Colonic mucosa (tissue), 4 donors: ENCODE measurements around the gene KIF26A. TPM values are rescaled to one million over a fixed set of nuclear protein-coding genes. Genes with fewer than 3 reads are reported as not detected.
A peak's percentile ranks its signal among the peaks of the same experiment; 100 is the strongest.

Experiments
- DNase-seq: peaks from one replicate; pipeline ENCODE4 v3.0.0-alpha.2; 2020
- H3K27ac ChIP-seq: fragments of 200-600 bp; one replicate; pipeline ENCODE4 v1.8.0; 2021
- H3K27me3 ChIP-seq: fragments of 200-600 bp; one replicate; pipeline ENCODE4 v1.8.0; 2021
- H3K36me3 ChIP-seq: fragments of 200-600 bp; one replicate; pipeline ENCODE4 v1.8.0; 2021
- H3K4me1 ChIP-seq: fragments of 200-600 bp; one replicate; pipeline ENCODE4 v1.8.0; 2021; ENCODE audit warnings: mild to moderate bottlenecking
- H3K4me3 ChIP-seq: fragments of 200-600 bp; one replicate; pipeline ENCODE4 v1.8.0; 2021
- H3K9ac ChIP-seq, 2 donors: one replicate each; pipeline ENCODE4 v1.7.0; 2013; ENCODE audit warnings: control low read depth in 2 of 2, low read depth in 2 of 2, low read length in 2 of 2
- H3K9me3 ChIP-seq: fragments of 200-600 bp; one replicate; pipeline ENCODE4 v1.8.0; 2021
- CTCF ChIP-seq: fragments of 200-600 bp; IDR thresholded peaks from one replicate; pipeline ENCODE4 v1.8.0; 2022; ENCODE audit warnings: antibody characterized with exemption, mild to moderate bottlenecking
- intact Hi-C: fragments of 100-400 bp; cut with DNase I; formaldehyde crosslinking; loops from one replicate; pipeline ENCODE4 v1.14.1; 2022
- total RNA-seq, 2 donors: library from RNA; stranded (reverse); fragmentation: NEBNext Ultra II Directional in 1 of 2; extraction: Animal tissue kit (Norgen Biotek cat#: 25700) in 1 of 2; gene quantifications; one replicate each; pipeline ENCODE4 v1.2.1, GENCODE V29; 2021
- donor health status: healthy.
- donor health status: DM: no; HTN: no; CAD: no.
- donor health status: DM: no; HTN: no; CAD: no.

KIF26A gene
- total RNA-seq, 2 donors from 2014 or later, result 6.6 to 20.0 TPM

- DNase-seq, result peak; percentile 41
- peaks cover 26% of the 10 kb centered on the region for H3K4me1 ChIP-seq
- H3K27ac ChIP-seq, result no peak overlapping the region
- H3K36me3 ChIP-seq, result no peaks in the 10 kb centered on the region
- intact Hi-C loops, result no loop called here
- H3K9ac ChIP-seq, result no peak overlapping the region
- TF ChIP-seq CTCF, result no peak
- H3K9me3 ChIP-seq, result no peaks in the 10 kb centered on the region
- no peak overlapping the region for H3K4me3 ChIP-seq
- no peaks in the 10 kb centered on the region for H3K27me3 ChIP-seq
Observed at GRCh38 chr14:104105071-104105821, 33.1 kb upstream of the KIF26A start.

- peak; percentile 61 for DNase-seq
Observed at GRCh38 chr14:104105822-104106470, 32.4 kb upstream of the KIF26A start.

GRCh38 chr14:104106471-104106991 is 31.9 kb upstream of the KIF26A start:
- Histone ChIP-seq H3K36me3 (no peaks in the 10 kb centered on the region), H3K27me3 (no peaks in the 10 kb centered on the region), H3K27ac (no peak overlapping the region), H3K4me1 (peaks cover 14% of the 10 kb centered on the region), H3K4me3 (no peak overlapping the region), H3K9ac (peak overlapping the region in 1 of 2 donors; percentile 4), H3K9me3 (no peaks in the 10 kb centered on the region)
- no peak for TF ChIP-seq CTCF
- intact Hi-C loops, result no loop called here
- peak; percentile 21 for DNase-seq

More at GRCh38 chr14:104105822-104106470, 32.4 kb upstream of the KIF26A start:
- Histone ChIP-seq H3K4me1 (peaks cover 20% of the 10 kb centered on the region), H3K9ac (peak overlapping the region in 1 of 2 donors; percentile 4), H3K36me3 (no peaks in the 10 kb centered on the region), H3K9me3 (no peaks in the 10 kb centered on the region), H3K27me3 (no peaks in the 10 kb centered on the region), H3K27ac (no peak overlapping the region), H3K4me3 (no peak overlapping the region)
- intact Hi-C loops, result no loop called here
- TF ChIP-seq CTCF, result no peak

- H3K4me1 ChIP-seq, result peaks cover 13% of the 10 kb centered on the region
- peak; percentile 17 for DNase-seq
- no peak for TF ChIP-seq CTCF
- no peaks in the 10 kb centered on the region for H3K27me3 ChIP-seq
- no peak overlapping the region for H3K4me3 ChIP-seq
- intact Hi-C loops, result no loop called here
- no peaks in the 10 kb centered on the region for H3K9me3 ChIP-seq
- H3K27ac ChIP-seq, result no peak overlapping the region
- H3K9ac ChIP-seq, result no peak overlapping the region
- no peaks in the 10 kb centered on the region for H3K36me3 ChIP-seq
Observed at GRCh38 chr14:104107101-104107581, 31.2 kb upstream of the KIF26A start.

GRCh38 chr14:104107611-104108569 is 30.5 kb upstream of the KIF26A start:
- Histone ChIP-seq H3K9ac (no peak overlapping the region), H3K27ac (no peak overlapping the region)
- DNase-seq, result peak; percentile 65

More at GRCh38 chr14:104107611-104108569, 30.5 kb upstream of the KIF26A start:
- H3K36me3 ChIP-seq, result no peaks in the 10 kb centered on the region
- no peak for TF ChIP-seq CTCF
- intact Hi-C loops, result no loop called here
- H3K4me1 ChIP-seq, result peaks cover 13% of the 10 kb centered on the region
- no peaks in the 10 kb centered on the region for H3K27me3 ChIP-seq
- no peaks in the 10 kb centered on the region for H3K9me3 ChIP-seq
- no peak overlapping the region for H3K4me3 ChIP-seq
